ENCODE data around the gene SHH.
"Not testable (repeated sequence)": the region's sequence is repeated elsewhere in the genome, so short reads cannot be mapped to it uniquely, and the experiment has no call there.

SHH gene

DNA sequence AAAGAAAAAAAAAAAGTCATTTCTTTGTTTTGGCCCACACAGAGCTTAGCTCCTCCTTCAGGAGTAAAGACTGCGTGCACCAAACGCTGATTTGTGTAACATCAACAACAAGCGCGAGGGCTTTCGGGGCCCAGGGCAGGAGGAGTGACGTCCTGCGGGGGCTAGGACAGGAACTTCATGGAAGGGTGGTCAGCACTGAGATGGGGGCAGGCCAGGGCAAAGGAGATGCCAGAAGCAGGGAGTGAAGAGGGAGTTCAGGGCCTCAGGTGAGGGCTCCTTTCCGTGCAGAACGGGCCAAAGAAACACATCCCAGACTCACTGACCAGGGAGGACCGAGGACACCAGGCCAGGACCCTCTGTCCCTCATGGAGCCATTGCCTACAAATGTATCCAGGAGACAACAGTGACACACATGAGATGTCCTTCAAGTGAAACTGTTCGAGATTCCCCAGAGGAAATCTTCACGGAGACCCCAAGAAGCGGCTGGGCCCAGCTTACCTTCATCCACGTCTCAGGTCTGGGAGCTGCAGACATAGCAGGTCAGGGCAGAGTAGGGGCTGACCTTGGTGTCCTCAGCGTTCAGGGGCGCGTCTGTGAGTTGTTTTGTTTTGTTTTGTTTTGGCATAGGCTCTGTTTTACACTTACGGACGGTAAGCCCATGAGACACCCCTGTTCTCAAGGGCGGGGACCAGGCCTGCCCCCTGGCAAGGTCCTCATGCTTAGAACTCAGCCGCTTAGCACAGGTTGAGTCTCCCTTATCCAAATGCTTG lies 30.4 kb upstream of the SHH start:
- no peak for DNase-seq

DNA sequence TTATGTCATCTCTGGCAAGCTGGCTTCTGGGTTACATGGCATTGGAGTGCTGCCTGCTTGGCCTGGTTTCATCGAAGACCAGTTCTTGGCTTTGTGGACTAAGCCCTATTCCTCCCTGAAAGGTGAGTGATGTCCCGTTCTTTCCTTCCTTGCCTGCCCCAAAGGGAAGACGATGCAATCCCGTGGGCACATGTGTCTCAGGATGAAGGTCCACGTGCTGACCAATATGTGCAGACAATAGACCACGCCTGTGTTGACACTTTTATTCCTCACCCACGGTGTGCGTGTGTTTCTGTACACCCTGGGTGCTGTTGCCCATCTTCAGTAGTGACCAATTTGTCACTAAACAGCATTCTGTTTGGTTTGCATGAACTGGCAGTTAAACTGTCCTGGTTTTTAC lies 28.6 kb upstream of the SHH start:
- no peak for DNase-seq

DNA sequence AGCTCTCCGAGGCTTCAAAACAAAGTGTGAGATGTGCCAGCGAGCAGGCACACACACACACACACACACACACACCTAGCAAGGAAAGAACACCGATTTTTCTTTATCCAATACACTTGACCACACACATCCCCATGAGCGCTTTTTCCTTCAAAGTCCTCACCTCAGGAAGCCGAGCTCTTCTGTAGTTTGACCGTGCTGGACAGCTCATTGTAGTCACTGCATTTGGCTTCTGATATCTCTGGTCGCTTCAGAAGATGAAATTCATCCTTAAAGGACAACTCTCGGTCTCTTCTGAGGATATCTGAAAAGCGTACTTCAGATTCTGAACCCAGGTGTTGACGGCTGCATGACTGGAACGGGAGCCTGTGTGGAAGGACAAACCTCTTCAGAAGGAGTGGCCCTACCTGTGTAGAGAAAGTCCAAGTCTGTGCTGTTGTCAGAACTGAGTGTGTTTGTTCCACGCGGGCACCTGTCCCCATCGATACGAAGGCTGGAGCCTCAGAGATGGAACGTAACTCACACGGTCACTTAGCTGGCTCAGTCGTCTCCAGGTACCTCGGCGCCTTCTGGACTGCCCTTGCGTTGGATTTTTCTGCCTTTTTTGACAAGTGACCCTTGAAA lies 28.1 kb upstream of the SHH start:
- DNase-seq, result no peak

DNA sequence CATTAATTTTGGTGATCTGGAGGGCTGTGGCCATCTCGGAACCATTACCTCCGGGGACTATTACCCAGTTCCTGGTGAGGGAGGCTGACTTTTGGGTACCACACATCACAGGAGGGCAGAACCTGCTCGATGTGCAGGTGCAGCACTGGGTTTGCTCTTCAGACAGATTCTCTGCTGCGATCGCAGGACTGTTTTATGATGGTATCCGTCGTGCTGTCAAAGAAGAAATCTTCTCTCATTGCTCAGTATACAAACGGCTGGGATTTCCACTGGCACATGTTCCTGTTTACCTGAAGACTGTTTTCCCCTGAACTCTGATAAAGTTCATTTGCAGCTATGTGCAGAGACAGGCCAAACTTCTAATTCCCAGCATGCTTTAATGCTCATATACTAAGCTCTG lies 27.2 kb upstream of the SHH start:
- no peak for DNase-seq

DNA sequence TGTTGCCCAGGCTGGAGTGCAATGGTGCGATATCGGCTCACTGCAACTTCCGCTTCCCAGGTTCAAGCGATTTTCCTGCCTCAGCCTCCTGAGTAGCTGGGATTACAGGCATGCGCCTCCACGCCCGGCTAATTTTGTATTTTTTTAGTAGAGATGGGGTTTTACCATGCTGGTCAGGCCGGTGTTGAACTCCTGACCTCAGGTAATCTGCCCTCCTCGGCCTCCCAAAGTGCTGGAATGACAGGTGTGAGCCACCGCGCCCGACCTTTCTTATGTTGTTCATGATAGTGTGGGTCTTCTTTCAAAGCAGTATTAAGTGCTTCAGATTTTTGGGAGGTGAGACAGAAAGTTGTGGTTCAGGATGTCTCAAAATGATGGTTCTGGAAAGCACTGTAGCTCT lies 26.0 kb upstream of the SHH start:
- DNase-seq, result not testable (repeated sequence)

DNA sequence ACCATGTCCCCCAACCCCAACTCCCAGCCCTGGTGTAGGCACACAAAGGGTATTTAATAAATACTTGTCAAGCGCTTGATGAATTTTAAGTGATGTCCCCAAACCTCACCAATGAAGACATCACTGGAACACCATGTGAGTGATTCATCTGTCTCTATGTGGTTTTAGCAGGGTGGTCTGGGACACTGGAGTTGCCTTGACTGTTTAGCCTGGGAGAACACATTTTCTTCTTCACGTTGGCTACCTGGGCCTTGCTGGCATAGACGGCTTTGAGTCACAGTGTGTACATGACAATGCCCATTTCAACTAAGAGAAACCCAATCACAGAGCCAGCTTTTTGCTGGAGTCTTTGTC lies 24.8 kb upstream of the SHH start:
- DNase-seq, result no peak

DNA sequence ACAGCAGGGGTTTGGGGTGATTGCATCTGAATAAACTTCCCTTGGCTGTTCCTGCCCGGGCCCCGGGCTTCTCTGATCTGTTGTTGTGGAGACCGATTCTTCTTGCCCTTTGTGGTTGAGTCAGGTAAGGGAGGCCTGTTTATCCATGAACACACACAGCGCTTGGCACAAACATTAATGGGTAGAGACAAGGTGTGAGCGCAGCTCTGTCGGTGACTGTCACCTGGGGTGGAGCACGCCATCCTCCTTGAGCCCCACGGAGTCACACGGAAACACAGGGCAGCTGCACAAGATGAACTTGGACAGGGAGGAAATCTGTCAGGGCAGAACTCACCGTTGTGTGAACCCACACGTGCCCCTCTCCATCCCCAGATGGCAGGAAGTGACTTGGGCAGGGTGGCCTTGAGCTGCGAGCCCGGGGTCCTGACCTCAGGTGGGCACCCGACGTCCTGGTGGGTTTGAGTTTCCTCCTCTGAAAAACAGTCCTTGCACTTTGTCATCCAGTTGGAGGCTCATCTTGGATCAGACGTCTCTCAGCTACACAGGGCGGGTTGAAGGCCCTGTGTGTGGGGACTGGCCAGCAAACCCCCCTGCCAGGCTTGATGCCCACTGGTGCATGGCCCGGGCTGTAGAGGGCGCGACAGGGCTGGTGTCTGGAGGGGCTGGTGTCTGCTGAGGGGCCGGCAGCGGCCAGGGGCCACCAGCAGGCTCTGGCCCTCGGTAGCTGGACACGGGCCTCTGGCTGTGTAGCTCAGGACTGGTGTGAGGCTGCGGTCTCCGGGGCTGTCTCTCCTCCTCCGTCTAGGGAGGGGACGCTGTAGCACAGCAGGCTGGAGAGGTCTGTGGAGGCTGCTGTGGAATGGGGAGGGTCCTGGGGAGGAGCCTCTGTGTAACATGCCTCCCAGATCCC lies 24.2 kb upstream of the SHH start:
- DNase-seq, result no peak

DNA sequence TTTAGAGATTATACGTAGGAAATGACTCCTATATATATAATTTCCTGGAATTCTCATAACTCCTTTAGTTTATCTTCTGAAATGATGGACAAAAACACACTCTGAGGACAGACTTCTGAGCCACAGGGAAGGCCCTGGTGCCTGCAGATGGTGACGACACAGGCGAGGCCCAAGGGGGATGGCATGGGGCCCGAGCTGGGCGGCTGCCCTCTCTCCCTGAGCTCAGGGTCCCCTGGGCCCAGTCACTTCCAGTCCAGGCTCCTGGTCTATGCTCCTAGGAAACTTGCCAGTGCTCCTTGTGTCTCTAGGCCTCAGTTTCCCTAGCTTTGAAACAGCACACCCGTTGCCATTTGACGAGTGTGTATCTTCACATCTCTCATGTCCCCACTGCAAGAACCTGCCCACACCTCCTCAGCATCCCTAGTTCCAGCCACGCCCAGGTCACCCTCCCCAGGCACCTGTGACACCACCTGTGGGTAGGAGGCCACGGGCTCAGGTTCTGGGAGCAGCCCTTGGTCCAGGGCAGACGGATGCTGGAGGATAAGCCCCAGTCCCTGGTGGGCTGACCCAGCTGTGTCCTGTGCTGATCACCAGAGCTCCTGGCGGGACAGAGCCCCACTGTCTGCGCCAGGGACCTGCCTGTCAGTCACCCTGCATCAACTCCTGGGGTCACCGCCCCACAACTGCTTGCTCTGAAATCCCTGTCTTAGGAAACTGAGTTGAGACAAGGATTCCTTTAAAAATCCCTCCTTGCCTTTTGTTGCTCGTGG lies 23.4 kb upstream of the SHH start:
- no peak for DNase-seq

DNA sequence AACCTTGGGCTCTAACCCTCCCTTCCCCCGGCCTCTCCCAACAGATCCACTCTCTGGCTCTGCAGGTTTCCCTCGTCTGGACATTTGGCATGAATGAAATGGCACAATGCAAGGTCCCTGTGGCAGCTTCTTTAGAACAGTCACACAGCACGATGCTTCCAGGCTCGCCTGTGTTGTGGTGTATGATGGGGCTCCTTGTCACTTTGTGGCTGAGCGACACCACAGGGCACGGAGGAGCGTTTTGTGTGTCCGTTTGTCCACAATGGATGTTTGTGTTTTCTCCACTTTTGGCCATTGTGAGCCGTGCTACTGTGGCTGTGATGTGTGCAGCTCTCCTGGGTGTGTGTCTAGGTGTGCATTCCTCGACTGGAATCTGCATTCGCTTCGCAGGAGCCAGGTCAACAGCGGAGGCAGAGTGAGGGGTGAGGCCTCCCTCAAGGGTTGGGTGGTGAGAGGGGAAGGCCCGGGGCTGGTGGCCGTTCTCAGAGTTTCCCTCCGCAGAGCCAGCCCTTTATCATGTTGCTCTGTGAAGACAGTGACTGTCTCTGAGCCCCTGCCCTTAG lies 22.3 kb upstream of the SHH start:
- no peak for DNase-seq

DNA sequence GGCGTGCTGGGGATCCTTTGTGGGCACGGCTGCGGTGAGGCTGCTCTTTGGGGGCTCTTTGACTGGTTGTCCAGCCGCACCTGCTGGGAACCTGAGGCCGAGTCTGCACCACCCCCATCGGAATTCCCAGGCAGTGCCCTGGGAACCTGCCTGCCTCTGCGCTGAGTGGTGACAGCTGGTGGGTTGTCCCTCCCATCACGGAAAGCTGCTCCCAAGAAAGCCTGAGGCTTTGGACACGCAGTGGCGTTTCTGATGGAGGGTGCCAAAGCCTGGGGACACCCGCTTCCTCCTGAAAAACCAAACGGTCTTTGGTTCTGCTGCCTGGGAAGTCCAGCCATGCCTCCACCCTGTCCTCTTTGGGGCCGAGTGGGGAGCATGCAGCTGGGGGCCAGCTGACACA lies 21.4 kb upstream of the SHH start:
- no peak for DNase-seq

DNA sequence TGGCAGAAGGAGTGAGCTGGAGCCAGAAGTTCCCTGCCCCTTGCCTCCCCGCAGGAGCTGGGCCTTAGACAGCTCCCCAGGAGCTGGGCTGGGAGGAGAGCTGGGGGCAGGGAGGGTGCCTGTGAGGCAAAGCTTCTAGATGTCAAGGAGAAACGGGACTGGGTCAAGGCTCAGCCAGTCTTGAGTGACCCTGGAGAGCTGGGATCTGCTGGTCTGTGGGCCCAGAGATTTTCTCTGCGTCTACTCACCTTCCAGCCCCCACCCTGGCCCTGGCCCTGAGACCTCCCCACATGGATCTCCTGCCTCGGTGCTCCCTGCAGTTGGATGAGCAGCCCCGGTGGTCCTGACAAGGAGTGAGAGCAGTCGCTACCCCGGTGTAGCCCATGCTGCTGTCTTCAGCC lies 20.3 kb upstream of the SHH start:
- DNase-seq, result no peak

DNA sequence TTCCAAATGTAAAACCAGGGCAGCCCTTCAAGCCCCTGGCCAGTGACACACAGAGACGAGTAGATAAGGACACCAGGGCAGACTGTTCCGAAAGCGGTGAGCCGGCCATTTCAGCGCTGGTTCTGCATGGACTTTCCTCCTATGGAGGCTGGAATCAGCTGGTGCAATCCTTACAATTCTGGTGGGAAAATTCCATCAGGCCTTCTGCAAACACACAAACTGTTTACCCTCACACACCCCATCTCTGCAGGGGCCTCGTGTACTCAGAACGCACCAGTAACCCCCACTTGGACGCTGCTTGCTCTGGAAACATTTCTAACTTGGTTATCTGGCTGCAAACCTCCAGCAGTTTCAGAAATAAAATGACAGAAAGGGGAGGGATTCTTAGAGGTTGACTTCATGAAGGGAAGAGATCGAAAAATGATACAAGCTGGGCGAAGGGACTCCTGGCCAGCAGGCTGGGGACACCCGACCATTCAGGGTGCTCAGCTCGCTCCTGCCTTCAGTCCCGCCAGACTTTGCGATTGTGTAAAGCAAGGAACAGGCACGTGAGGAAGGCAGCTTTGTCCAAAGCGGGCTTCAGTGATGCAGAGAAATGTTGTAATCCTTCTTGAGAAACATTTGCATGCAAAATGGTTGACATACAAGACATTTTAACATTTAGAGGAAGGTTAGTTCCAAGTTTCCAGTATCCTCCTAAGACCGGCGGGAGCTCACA lies 19.7 kb upstream of the SHH start:
- no peak for DNase-seq

DNA sequence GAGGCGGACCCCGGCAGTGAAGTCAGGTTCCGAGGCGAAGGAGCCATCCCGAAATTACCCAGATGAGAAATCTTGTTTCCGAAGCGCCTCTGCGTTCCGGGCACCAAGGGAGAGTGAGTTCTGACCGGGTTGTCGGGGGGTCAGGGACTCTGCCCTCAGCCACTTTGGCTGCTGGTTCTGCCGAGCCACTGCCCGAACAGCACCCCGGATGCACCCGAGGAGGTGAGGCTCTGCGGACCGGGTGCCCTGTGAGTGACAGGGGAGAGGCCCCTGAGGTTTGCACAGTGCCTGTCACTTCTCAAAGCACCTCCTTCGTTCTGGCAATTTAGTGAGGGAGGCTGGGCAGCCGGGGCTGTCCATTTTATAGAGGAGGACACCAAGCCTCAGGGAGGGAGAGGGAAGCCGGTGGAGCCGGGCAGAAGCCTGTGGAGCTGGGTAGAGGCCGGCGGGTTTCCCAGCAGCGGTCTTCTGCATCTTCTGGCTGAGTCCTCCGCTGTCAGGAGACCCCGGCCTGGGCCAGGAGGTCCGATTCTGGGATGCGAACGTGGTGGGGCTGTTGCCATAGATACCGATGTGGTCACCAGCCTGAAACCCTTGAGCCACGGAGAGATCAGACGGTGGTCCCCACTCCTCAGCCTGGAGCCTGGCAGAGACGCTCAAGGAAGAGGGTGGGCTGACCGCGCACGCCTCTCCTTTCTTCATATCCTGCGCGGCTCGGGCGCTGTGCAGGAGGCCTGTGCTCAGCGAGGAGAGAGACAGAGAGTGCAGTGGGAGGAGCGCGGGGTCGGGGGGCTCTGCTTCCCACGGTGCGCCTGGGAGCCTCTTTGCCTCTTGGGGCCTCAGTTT lies 18.9 kb upstream of the SHH start:
- DNase-seq, result no peak

DNA sequence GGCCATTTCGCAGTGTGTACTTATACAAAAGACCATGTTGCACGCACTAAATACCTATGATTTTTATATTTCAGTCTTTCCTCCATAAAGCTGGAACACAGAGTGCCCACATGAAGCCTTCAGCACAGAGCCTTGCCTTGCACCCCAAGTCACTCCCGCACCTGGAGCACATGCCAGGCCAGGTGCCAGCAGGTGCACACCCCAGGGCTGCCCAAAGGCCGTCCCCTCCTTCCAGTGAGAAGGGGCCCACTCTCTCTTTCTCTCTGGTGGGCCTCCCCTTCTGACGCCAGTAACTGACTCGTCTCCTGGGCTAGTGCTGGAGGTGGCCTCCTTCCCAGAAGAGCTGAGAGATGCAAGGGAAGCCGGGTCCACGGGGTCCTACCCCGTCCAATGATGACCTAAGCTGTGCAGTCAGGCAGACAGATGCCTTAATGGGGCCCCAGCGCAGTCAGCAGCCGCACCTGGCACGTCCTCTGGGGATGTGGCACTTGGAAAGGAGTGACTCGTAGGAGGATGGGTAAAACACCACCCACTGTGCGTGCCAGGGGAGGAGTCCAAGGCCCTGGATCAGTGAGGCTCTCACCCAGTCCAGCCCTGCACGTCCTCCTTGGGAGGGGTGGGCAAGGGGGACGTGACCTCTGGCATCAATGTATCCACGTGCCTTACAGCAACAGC lies 17.7 kb upstream of the SHH start:
- DNase-seq, result no peak

DNA sequence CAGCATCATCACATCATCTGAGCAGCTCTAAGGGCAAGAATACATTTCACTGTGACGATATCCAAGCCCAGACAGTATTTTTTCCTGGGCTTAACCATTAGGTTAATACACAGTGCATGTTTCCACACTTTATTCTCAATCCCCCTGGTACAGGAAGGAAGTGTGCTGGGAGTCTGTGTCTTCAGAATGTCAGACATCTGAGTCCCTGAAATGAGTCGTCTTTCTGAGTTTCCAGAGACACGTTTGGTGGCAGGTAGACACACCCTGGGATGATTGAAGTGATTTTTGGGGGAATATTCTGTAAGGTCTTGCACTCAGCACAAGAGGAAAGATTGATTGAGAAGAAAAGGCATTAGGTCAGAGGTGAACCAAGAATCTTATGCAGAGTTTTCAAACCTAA lies 13.1 kb upstream of the SHH start:
- DNase-seq, result no peak

DNA sequence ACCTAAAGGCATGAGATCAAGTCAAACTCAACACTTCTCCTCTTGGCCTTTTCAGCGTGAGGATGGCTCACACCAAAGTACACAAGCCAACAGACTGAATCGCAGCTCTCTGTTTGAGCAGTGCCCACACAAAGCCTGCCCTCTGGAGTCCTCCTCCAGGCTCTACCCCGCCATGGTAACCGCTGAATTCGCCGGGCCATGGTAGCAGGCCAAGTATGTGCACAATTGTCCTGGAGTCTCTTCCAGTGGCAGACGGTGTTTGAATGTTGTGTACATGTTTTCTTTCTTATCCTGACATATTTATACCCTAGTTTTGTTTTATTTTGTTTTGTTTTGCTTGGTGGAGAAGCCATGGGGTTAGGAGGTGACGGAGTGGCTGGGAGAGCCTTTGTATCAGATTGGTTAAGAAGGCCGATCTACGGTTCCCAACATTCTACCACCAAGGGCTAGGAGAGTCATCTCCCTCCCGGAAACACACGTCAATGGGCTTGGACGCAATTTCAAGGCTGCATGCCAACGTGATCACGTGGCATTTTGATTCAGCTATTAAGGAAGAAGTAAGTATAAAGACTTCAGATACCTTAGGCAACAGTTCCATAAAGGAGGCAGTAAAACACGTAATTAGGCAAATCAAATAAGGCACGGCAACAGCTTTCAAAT lies 12.1 kb upstream of the SHH start:
- no peak for DNase-seq

DNA sequence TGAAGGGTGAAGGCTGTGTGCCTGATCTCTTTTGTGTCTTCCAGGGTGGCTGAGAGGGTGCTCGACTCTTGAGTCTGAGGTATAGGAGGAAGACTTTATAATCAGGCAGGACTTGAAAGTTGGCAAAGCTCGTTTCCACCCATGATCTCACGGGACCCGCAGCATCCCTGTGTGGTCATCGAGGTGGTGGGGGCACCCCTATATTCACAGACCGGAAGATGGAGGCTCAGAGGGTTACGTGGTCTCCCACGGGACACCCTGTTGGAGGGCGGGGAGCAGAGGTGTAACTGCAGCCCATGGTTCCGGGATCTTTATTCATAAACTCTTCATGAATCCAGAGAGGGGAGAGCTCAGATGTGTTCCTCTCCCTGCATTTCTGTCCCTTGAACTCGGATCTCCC lies 9.6 kb upstream of the SHH start:
- DNase-seq, result no peak

DNA sequence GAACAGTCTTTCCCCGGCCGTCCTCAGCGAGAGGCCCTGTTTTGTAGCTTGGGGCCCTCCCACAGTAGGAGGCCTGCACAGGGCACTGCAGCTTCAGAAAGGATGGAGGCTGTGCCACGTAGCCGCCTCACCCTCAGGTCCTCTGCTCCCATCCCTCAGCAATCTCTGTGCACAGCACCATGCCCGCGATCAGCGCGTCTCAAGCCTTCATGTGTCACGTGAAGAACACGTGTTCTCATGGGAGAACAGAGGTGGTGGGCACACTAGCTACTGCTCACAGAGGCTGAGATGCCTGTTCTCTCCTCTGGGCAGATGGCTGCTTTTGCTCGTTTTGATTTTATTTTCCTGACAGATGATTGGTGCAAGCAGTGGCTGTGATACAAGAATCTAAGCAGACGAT lies 8.5 kb upstream of the SHH start:
- DNase-seq, result no peak

DNA sequence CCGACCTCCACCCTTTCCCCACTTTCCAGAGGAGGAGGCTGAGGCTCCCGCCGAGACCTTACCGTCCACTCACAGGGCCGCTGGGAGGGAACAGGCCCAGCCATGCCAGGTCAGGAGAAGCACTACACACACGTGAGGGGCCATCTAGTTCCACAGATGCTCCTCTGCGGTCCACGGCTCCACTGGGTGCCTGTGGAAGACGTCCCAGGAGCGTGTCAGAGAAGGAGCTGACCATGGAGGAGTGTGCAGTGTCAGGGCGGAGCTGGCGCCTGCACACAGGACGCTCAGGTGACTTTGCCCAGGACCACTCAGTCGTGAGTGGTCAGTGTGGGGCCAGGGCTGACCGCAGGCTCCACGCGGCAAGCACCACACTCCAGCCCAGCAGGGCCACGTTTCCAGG lies 8.0 kb upstream of the SHH start:
- DNase-seq, result no peak

DNA sequence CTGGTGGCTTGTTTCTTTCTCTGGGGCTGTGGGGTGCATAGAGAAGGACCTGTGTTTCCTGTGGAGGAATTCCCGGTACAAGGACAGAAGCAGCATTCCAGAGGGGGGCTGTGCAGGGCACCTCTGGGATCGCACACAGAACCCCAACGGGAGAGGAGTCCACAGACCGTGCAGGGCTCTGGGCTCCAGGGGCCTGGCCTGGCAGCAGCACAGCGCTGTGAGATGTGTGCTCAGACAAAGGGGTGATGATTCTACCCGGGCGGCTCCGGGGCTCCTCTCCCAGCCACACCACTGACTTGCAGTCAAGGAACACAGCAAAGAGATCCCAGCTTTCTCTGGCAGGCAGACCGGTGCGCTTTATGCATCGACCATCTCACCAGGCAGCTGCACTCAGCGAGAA lies 6.9 kb upstream of the SHH start:
- no peak for DNase-seq
